Calu3 (cell line): ENCODE data around the gene USP13. TPM values are rescaled to one million over a fixed set of nuclear protein-coding genes. Genes with fewer than 3 reads are reported as not detected.

Experiments
- BruUV-seq: library from RNA; stranded (reverse); fragments of 400-500 nt; replicated peaks from 2 replicates; lab custom pipeline; 2021; lab: Mats Ljungman, UMichigan
- CTCF ChIA-PET: fragments of 300-600 bp; sonication (Branson Sonifier 250); formaldehyde crosslinking; loops from one replicate; lab custom pipeline; 2022; ENCODE audit warnings: antibody characterized with exemption; lab: Charles Lee
- DNase-seq: peaks from one replicate; pipeline ENCODE4 v3.0.0; 2022
- H3K27ac Mint-ChIP-seq: one replicate; pipeline ENCODE4 v1.8.0; 2022; ENCODE audit warnings: mixed read lengths; ENCODE audit not compliant: unreplicated experiment
- H3K27me3 Mint-ChIP-seq: one replicate; pipeline ENCODE4 v1.8.0; 2022; ENCODE audit warnings: mixed read lengths; ENCODE audit not compliant: unreplicated experiment
- H3K36me3 Mint-ChIP-seq: one replicate; pipeline ENCODE4 v1.8.0; 2022; ENCODE audit warnings: mild to moderate bottlenecking, moderate library complexity, mixed read lengths; ENCODE audit not compliant: insufficient read depth, unreplicated experiment
- H3K4me1 Mint-ChIP-seq: one replicate; pipeline ENCODE4 v1.8.0; 2022; ENCODE audit warnings: mild to moderate bottlenecking, low read depth, mixed read lengths; ENCODE audit not compliant: unreplicated experiment
- H3K4me3 Mint-ChIP-seq: one replicate; pipeline ENCODE4 v1.8.0; 2022; ENCODE audit warnings: mild to moderate bottlenecking, low read depth, moderate library complexity, mixed read lengths; ENCODE audit not compliant: unreplicated experiment
- H3K9me3 Mint-ChIP-seq: one replicate; pipeline ENCODE4 v1.8.0; 2022; ENCODE audit warnings: low read depth, mixed read lengths; ENCODE audit not compliant: unreplicated experiment
- intact Hi-C: fragments of 100-400 bp; cut with micrococcal nuclease; formaldehyde crosslinking; loops from one replicate; pipeline ENCODE4 v1.10.0; 2022; ENCODE audit not compliant: unreplicated experiment
- total RNA-seq: library from RNA; stranded (reverse); gene quantifications from 2 replicates; pipeline ENCODE4 v1.2.3, GENCODE V29; 2022
- TF ChIP-seq, protein P1 (sequence below): fragments of 200-600 bp; IDR thresholded peaks from one replicate; pipeline ENCODE4 v1.8.0; 2022; ENCODE audit warnings: antibody characterized with exemption; ENCODE audit not compliant: unreplicated experiment

Gene USP13
- total RNA-seq, 1 experiment from 2014 or later: 29.8 TPM

DNA sequence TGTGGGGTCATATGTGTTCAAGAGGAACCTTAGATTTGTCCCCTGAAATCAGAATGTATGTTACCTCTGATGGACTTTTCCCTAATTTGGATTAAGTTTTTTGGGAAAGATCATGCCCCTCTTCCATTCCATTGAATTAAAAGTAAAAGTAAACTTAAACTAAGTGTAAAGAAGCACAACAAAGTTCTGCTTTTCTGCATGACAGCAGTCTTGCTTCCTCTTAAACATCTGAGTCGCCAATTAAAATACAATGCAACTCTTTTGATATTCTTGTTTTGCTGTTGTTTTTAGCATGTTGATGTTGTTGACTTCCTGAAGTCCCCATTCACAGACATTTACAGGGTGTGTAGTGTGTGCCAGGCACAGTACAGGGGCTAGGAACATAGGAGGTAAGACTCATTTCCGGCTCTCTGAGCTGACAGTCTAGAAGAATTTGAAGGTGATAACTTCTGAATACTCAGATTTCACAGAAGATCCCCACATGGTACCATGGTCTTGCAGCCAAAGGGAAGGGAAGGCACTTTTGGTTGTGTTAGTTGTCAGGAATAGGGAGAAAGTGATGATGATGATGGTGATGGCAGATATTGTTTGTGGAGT lies 45.0 kb downstream of the USP13 start:
- no peaks in the 10 kb centered on the region for H3K4me1 Mint-ChIP-seq
- no peaks in the 10 kb centered on the region for H3K36me3 Mint-ChIP-seq
- DNase-seq: no peak
- no peak overlapping the region for H3K27ac Mint-ChIP-seq
- H3K27me3 Mint-ChIP-seq: no peaks in the 10 kb centered on the region
- H3K9me3 Mint-ChIP-seq: no peaks in the 10 kb centered on the region
- CTCF ChIA-PET: interaction anchor here (0.8 kb wide), 1 partner anchor 21 kb away, joined by 6 read pairs; no protein-coding TSS in a partner anchor
- H3K4me3 Mint-ChIP-seq: no peak overlapping the region
- intact Hi-C loops: no loop called here
- TF ChIP-seq, protein P1, sequence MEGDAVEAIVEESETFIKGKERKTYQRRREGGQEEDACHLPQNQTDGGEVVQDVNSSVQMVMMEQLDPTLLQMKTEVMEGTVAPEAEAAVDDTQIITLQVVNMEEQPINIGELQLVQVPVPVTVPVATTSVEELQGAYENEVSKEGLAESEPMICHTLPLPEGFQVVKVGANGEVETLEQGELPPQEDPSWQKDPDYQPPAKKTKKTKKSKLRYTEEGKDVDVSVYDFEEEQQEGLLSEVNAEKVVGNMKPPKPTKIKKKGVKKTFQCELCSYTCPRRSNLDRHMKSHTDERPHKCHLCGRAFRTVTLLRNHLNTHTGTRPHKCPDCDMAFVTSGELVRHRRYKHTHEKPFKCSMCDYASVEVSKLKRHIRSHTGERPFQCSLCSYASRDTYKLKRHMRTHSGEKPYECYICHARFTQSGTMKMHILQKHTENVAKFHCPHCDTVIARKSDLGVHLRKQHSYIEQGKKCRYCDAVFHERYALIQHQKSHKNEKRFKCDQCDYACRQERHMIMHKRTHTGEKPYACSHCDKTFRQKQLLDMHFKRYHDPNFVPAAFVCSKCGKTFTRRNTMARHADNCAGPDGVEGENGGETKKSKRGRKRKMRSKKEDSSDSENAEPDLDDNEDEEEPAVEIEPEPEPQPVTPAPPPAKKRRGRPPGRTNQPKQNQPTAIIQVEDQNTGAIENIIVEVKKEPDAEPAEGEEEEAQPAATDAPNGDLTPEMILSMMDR: no peak
- BruUV-seq: no TSS peak

DNA sequence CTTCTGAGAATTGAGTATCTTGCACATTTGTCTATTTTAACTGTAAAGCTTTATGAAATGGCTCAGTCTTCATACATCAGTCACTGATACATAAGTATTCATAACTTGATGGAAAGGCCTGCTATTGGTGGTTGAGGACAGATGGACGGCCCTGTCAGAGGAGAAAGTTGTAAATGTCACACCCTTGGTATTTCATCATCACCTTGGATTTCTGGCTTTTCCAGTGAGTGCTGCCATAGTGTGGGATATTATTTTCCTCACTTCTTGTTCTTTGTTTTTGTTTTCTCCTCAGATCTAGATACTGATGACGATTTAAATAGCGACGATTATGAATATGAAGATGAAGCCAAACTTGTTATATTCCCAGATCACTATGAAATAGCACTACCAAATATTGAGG lies 47.9 kb downstream of the USP13 start:
- Mint-ChIP-seq H3K9me3 (no peaks in the 10 kb centered on the region), H3K27me3 (no peaks in the 10 kb centered on the region), H3K4me1 (no peaks in the 10 kb centered on the region), H3K36me3 (no peaks in the 10 kb centered on the region), H3K4me3 (no peak overlapping the region), H3K27ac (no peak overlapping the region)
- DNase-seq: no peak
- no TSS peak for BruUV-seq
- intact Hi-C loops: no loop called here
- TF ChIP-seq, protein P1: no peak
- CTCF ChIA-PET: no interaction called here

DNA sequence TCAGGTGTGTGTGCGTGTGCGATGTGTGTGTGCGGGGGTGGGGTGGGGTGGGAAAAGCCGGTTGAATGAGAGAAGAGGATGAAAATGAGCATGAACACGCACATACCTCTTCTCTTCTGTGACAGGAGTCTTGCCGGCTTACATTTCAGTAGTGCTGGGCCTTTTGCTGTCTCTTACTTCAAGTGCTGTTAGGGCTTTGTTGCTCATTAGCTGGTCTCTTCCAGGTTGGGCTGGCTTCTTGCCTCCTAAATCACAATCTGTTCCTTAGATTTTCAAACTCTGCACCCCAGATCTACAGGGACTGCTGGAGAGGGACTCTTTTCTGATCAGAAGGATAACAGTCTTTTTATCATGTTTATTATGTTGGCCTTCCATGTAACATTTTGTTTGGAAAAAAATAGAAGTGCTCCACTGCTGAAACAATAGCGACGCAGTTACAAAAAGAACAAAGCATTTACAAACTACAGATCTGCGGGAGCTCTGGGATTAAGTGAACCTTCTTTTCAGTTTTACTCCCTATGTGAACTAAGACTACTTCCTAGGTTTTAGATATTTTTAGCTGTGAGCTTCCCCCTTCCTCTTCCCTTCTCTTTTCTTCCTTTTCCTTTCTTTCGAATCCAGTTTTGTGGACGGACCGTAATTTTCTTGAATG lies 48.5 kb downstream of the USP13 start:
- Mint-ChIP-seq H3K4me1 (no peaks in the 10 kb centered on the region), H3K27me3 (no peaks in the 10 kb centered on the region), H3K36me3 (no peaks in the 10 kb centered on the region), H3K4me3 (no peak overlapping the region), H3K9me3 (no peaks in the 10 kb centered on the region), H3K27ac (no peak overlapping the region)
- BruUV-seq: no TSS peak
- TF ChIP-seq, protein P1: no peak
- CTCF ChIA-PET: no interaction called here
- intact Hi-C loops: no loop called here
- no peak for DNase-seq

DNA sequence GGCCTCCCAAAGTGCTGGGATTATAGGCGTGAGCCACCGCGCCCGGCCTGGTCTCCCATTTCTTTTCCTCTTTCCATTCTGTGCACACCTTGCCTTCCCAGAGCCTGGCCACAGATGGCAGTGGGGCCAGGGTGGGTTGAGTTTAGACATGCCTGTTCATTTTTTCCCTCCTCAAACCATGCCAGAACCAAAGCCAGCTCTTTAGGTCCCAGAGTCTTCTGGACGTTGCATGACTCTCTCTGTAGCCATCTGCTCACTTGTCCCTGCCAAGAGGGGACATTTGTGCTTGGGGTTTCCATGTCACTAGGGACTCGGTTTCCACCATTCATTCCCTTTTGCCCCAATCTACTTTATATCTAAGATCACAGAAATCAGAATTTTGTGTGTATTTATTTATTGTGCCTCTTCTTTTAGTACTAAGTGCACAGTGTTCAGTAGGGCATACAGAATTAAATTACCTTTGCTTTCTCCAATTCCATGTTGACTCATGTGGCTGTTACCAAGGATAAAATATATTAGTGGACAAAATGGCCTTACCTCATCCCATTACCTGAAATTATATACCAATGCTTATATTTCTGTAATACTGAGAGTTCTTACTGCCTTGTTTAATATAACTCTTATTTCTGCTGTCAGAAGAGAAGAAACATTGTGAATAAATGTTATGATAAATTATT lies 49.6 kb downstream of the USP13 start:
- no peak overlapping the region for H3K4me3 Mint-ChIP-seq
- TF ChIP-seq, protein P1: no peak
- no peaks in the 10 kb centered on the region for H3K27me3 Mint-ChIP-seq
- H3K36me3 Mint-ChIP-seq: no peaks in the 10 kb centered on the region
- intact Hi-C loops: no loop called here
- CTCF ChIA-PET: no interaction called here
- H3K27ac Mint-ChIP-seq: no peak overlapping the region
- H3K4me1 Mint-ChIP-seq: no peaks in the 10 kb centered on the region
- DNase-seq: no peak
- no TSS peak for BruUV-seq
- H3K9me3 Mint-ChIP-seq: no peaks in the 10 kb centered on the region
